ENCODE measurements around the gene MUC7. TPM values are rescaled to one million over a fixed set of nuclear protein-coding genes. Genes with fewer than 3 reads are reported as not detected.

MUC7 gene
- total and polyA plus RNA-seq, 2 of the 13 experiments (the other 11 are each of a cell fraction or from before 2014, with no cell fraction given) = 0.03 TPM; not detected in 1

- TF ChIP-seq RFXAP (CRISPR knock-in tag; IDR thresholded peaks at IDR 0.05; ENCODE audit: borderline replicate concordance) (no peak), ZNF33B (CRISPR knock-in tag; IDR thresholded peaks at IDR 0.05) (no peak), GATA4 (IDR thresholded peaks at IDR 0.05; ENCODE audit: borderline replicate concordance, low read depth) (no peak), ZNF775 (CRISPR knock-in tag; IDR thresholded peaks at IDR 0.05; ENCODE audit: borderline replicate concordance) (no peak), ZNF605 (CRISPR knock-in tag; IDR thresholded peaks at IDR 0.05) (no peak), NPAS2 (CRISPR knock-in tag; IDR thresholded peaks at IDR 0.05; ENCODE audit: borderline replicate concordance) (no peak), DMAP1 (CRISPR knock-in tag; IDR thresholded peaks at IDR 0.05) (no peak), NFE2 (CRISPR knock-in tag; IDR thresholded peaks at IDR 0.05) (no peak), SKIL (CRISPR knock-in tag; IDR thresholded peaks at IDR 0.05; ENCODE audit: borderline replicate concordance) (no peak), HDAC6 (IDR thresholded peaks at IDR 0.05; ENCODE audit: low read depth, low read length) (no peak), RCOR2 (CRISPR knock-in tag; IDR thresholded peaks at IDR 0.05) (no peak)
- Histone ChIP-seq H3K4me2 (ENCODE audit: low read depth, low read length) (no peak overlapping the region), H2AFZ (ENCODE audit: low read length) (no peak overlapping the region), H3K36me3 (replicated peaks in 1 of 2; ENCODE audit: control insufficient read depth in 1 of 2, insufficient read depth in 2 of 2, low read length in 2 of 2) (no peaks in the 10 kb centered on the region), H3K9me3 (ENCODE audit: low read length) (no peaks in the 10 kb centered on the region), H3K27ac (ENCODE audit: extremely low read length, insufficient read depth, low read length) (no peak overlapping the region), H3K9ac (ENCODE audit: insufficient read depth, low read depth, low read length) (no peak overlapping the region), H3K27me3 (ENCODE audit: control insufficient read depth in 1 of 2, insufficient read depth in 2 of 2, low read length in 2 of 2) (no peaks in the 10 kb centered on the region), H4K20me1 (ENCODE audit: insufficient read depth, low read length) (no peaks in the 10 kb centered on the region), H3K4me3 (replicated peaks in 1 of 3; ENCODE audit: insufficient read depth in 1 of 3, low read depth in 2 of 3, low read length in 3 of 3) (no peak overlapping the region), H3K79me2 (ENCODE audit: insufficient read depth, low read length) (no peaks in the 10 kb centered on the region), H3K4me1 (ENCODE audit: insufficient read depth, low read length) (peaks cover 6% of the 10 kb centered on the region; the same call in 1 of the 2 replicates)
- no TSS peak for BruUV-seq (replicated peaks)
- FAIRE-seq (no peak), ATAC-seq (no peak), DNase-seq (ENCODE audit: low spot score) (no peak)
- POLR2A ChIA-PET = no interaction called here
- CTCF ChIA-PET (ENCODE audit: low intra/inter-chr PET ratio, low total read pairs) = no interaction called here
- intact Hi-C loops (cut with micrococcal nuclease; ENCODE audit: unreplicated experiment) = no loop called here
- in situ Hi-C loops (cut with HindIII; ENCODE audit: extremely low pct_ligation_motif_present, low pct_unique_long_range_greater_than_20kb) = no loop called here
These were observed 45.2 kb upstream of the MUC7 start for GRCh38 chr4:70426789-70427188.

Data from HepG2 (cell line).